Measurements from ENCODE around the gene LCP2.

LCP2 gene

GRCh38 chr5:170313816-170314215 lies 16.2 kb upstream of the LCP2 start:
- Histone ChIP-seq H3K9ac (ENCODE audit: low read depth, low read length) (no peak overlapping the region), H4K20me1 (ENCODE audit: insufficient read depth, low read length) (no peaks in the 10 kb centered on the region), H3K4me2 (ENCODE audit: insufficient read depth, low read length) (no peak overlapping the region), H3K27me3 (ENCODE audit: insufficient read depth, low read length, poor library complexity) (no peaks in the 10 kb centered on the region), H3K9me3 (ENCODE audit: insufficient read depth, low read length, severe bottlenecking) (no peaks in the 10 kb centered on the region), H2AFZ (ENCODE audit: low read depth, low read length) (no peak overlapping the region), H3K79me2 (ENCODE audit: insufficient read depth, low read length) (no peaks in the 10 kb centered on the region), H3K4me3 (ENCODE audit: low read depth in 1 of 2, low read length in 2 of 2) (no peak overlapping the region), H3K27ac (ENCODE audit: low read length) (no peak overlapping the region), H3K4me1 (ENCODE audit: insufficient read depth, low read length) (peaks cover 10% of the 10 kb centered on the region; the same call in 1 of the 2 replicates), H3K36me3 (ENCODE audit: insufficient read depth, low read length) (no peaks in the 10 kb centered on the region)
- ATAC-seq (ENCODE audit: insufficient read depth, low read depth) = no peak
- no peak for DNase-seq
- TF ChIP-seq CTCF (IDR thresholded peaks at IDR 0.05; ENCODE audit: borderline replicate concordance, extremely low read depth, low read length, poor library complexity, severe bottlenecking) (no peak), EZH2 (IDR thresholded peaks at IDR 0.05; ENCODE audit: borderline replicate concordance, low read depth, low read length, severe bottlenecking) (no peak)

GRCh38 chr5:170313344-170313743 lies 15.8 kb upstream of the LCP2 start:
- H3K36me3 ChIP-seq (ENCODE audit: insufficient read depth, low read length) = no peaks in the 10 kb centered on the region
- DNase-seq = no peak
- H3K9me3 ChIP-seq (ENCODE audit: insufficient read depth, low read length, severe bottlenecking) = no peaks in the 10 kb centered on the region
- H3K27ac ChIP-seq (ENCODE audit: low read length) = no peak overlapping the region
- H3K79me2 ChIP-seq (ENCODE audit: insufficient read depth, low read length) = no peaks in the 10 kb centered on the region
- TF ChIP-seq CTCF (IDR thresholded peaks at IDR 0.05; ENCODE audit: borderline replicate concordance, extremely low read depth, low read length, poor library complexity, severe bottlenecking) = no peak
- TF ChIP-seq EZH2 (IDR thresholded peaks at IDR 0.05; ENCODE audit: borderline replicate concordance, low read depth, low read length, severe bottlenecking) = no peak
- no peaks in the 10 kb centered on the region for H4K20me1 ChIP-seq (ENCODE audit: insufficient read depth, low read length)
- peaks cover 10% of the 10 kb centered on the region; the same call in 1 of the 2 replicates for H3K4me1 ChIP-seq (ENCODE audit: insufficient read depth, low read length)
- H3K9ac ChIP-seq (ENCODE audit: low read depth, low read length) = no peak overlapping the region
- H2AFZ ChIP-seq (ENCODE audit: low read depth, low read length) = no peak overlapping the region
- no peak overlapping the region for H3K4me3 ChIP-seq (ENCODE audit: low read depth in 1 of 2, low read length in 2 of 2)
- ATAC-seq (ENCODE audit: insufficient read depth, low read depth) = no peak
- H3K27me3 ChIP-seq (ENCODE audit: insufficient read depth, low read length, poor library complexity) = no peaks in the 10 kb centered on the region
- H3K4me2 ChIP-seq (ENCODE audit: insufficient read depth, low read length) = no peak overlapping the region

GRCh38 chr5:170312666-170313065 lies 15.1 kb upstream of the LCP2 start:
- DNase-seq (no peak), ATAC-seq (ENCODE audit: insufficient read depth, low read depth) (peak; percentile 64)
- Histone ChIP-seq H3K4me1 (ENCODE audit: insufficient read depth, low read length) (peaks cover 11% of the 10 kb centered on the region; the same call in 1 of the 2 replicates), H3K36me3 (ENCODE audit: insufficient read depth, low read length) (no peaks in the 10 kb centered on the region), H3K4me3 (ENCODE audit: low read depth in 1 of 2, low read length in 2 of 2) (no peak overlapping the region), H3K9me3 (ENCODE audit: insufficient read depth, low read length, severe bottlenecking) (no peaks in the 10 kb centered on the region), H3K79me2 (ENCODE audit: insufficient read depth, low read length) (no peaks in the 10 kb centered on the region), H3K4me2 (ENCODE audit: insufficient read depth, low read length) (no peak overlapping the region), H3K27me3 (ENCODE audit: insufficient read depth, low read length, poor library complexity) (no peaks in the 10 kb centered on the region), H3K27ac (ENCODE audit: low read length) (no peak overlapping the region; the same call in 1 of the 2 replicates), H4K20me1 (ENCODE audit: insufficient read depth, low read length) (no peaks in the 10 kb centered on the region), H2AFZ (ENCODE audit: low read depth, low read length) (peak overlapping the region; percentile 39; the same call in 1 of the 2 replicates), H3K9ac (ENCODE audit: low read depth, low read length) (no peak overlapping the region)
- TF ChIP-seq EZH2 (IDR thresholded peaks at IDR 0.05; ENCODE audit: borderline replicate concordance, low read depth, low read length, severe bottlenecking) = no peak

- Histone ChIP-seq H3K36me3 (ENCODE audit: insufficient read depth, low read length) (no peaks in the 10 kb centered on the region), H3K4me2 (ENCODE audit: insufficient read depth, low read length) (no peak overlapping the region), H3K9me3 (ENCODE audit: insufficient read depth, low read length, severe bottlenecking) (no peaks in the 10 kb centered on the region), H3K79me2 (ENCODE audit: insufficient read depth, low read length) (no peaks in the 10 kb centered on the region), H3K27me3 (ENCODE audit: insufficient read depth, low read length, poor library complexity) (no peaks in the 10 kb centered on the region), H3K4me1 (ENCODE audit: insufficient read depth, low read length) (peaks cover 15% of the 10 kb centered on the region), H2AFZ (ENCODE audit: low read depth, low read length) (no peak overlapping the region), H3K4me3 (ENCODE audit: low read depth in 1 of 2, low read length in 2 of 2) (no peak overlapping the region), H3K27ac (ENCODE audit: low read length) (no peak overlapping the region), H4K20me1 (ENCODE audit: insufficient read depth, low read length) (no peaks in the 10 kb centered on the region), H3K9ac (ENCODE audit: low read depth, low read length) (no peak overlapping the region)
- ATAC-seq (ENCODE audit: insufficient read depth, low read depth) (no peak), DNase-seq (no peak)
- no peak for TF ChIP-seq CTCF (IDR thresholded peaks at IDR 0.05; ENCODE audit: borderline replicate concordance, extremely low read depth, low read length, poor library complexity, severe bottlenecking)
- TF ChIP-seq EZH2 (IDR thresholded peaks at IDR 0.05; ENCODE audit: borderline replicate concordance, low read depth, low read length, severe bottlenecking) = no peak
These were observed 14.7 kb upstream of the LCP2 start for GRCh38 chr5:170312301-170312595.

Measured in DND-41 (cell line).